ENCODE data around the gene SHISAL2B.

DNA sequence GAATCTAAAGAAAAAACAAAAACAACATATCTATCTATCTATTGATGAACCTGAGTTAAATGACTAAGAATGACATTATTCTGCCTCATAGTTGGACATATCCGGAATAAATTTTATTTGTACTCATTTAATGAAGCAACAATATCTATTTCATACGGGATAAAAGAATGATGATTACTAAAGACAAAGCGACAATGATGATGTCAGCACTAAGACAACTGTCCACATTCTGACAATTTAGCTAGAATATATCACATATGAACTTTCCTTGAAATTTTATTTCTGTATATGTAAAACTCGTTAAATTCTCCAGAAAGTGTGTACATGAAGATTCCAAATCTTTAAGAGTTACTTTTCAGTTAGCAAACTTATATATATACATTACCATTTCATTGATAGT is 23.2 kb upstream of the SHISAL2B start:
- TF ChIP-seq, protein P1, sequence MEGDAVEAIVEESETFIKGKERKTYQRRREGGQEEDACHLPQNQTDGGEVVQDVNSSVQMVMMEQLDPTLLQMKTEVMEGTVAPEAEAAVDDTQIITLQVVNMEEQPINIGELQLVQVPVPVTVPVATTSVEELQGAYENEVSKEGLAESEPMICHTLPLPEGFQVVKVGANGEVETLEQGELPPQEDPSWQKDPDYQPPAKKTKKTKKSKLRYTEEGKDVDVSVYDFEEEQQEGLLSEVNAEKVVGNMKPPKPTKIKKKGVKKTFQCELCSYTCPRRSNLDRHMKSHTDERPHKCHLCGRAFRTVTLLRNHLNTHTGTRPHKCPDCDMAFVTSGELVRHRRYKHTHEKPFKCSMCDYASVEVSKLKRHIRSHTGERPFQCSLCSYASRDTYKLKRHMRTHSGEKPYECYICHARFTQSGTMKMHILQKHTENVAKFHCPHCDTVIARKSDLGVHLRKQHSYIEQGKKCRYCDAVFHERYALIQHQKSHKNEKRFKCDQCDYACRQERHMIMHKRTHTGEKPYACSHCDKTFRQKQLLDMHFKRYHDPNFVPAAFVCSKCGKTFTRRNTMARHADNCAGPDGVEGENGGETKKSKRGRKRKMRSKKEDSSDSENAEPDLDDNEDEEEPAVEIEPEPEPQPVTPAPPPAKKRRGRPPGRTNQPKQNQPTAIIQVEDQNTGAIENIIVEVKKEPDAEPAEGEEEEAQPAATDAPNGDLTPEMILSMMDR (IDR thresholded peaks at IDR 0.05; ENCODE audit: borderline replicate concordance, extremely low read depth, low read length, poor library complexity, severe bottlenecking), result no peak
- no peak for TF ChIP-seq EZH2 (IDR thresholded peaks at IDR 0.05; ENCODE audit: borderline replicate concordance, low read depth, low read length, severe bottlenecking)
